Panc1 (cell line): ENCODE data around the gene SV2C.

Source experiments
- POLR2AphosphoS5 ChIP-seq: IDR thresholded peaks from 2 replicates; pipeline ENCODE4 v1.6.1; 2012; ENCODE audit warnings: mild to moderate bottlenecking, low read depth, low read length, moderate library complexity
- SIN3A ChIP-seq: IDR thresholded peaks from 2 replicates; pipeline ENCODE4 v1.6.1; 2012; ENCODE audit warnings: low read depth, mild to moderate bottlenecking, low read length, moderate library complexity, borderline replicate concordance; ENCODE audit not compliant: insufficient read depth
- TCF7L2 ChIP-seq: IDR thresholded peaks from 2 replicates; pipeline ENCODE4 v1.6.1; 2011; ENCODE audit warnings: mild to moderate bottlenecking, low read depth, low read length, inconsistent platforms
- TF ChIP-seq, protein P1 (sequence below): fragments of 450-650 bp; IDR thresholded peaks from 2 replicates; pipeline ENCODE4 v1.5.1; 2017; ENCODE audit warnings: mild to moderate bottlenecking
- TF ChIP-seq, protein P2 (sequence below), 2 experiments: IDR thresholded peaks; 2 replicates each; pipeline ENCODE4 v1.6.1; 2011 to 2012; ENCODE audit warnings: low read depth in 2 of 2, control low read depth in 1 of 2, low read length in 1 of 2, mild to moderate bottlenecking in 1 of 2, moderate library complexity in 1 of 2; ENCODE audit not compliant: insufficient read depth in 1 of 2

DNA sequence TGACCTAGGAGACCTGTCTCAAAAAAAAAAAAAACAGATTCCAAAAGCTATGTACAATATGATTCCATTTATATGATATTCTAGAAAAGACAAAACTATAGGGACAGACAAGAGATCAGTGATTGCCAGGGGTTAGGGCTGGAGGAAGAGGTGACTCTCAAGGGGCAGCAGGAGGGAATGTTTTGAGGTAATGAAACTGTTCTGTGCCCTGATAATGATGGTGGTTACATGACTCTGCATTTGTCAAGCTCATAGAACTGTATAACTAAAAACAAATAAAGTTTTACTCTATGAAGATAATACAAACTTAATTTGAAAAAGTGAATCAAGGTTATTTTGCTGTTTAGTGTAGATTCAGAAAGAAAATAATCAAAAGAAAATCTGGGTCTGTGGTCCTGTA lies 194.6 kb downstream of the SV2C start:
- TF ChIP-seq, protein P1, sequence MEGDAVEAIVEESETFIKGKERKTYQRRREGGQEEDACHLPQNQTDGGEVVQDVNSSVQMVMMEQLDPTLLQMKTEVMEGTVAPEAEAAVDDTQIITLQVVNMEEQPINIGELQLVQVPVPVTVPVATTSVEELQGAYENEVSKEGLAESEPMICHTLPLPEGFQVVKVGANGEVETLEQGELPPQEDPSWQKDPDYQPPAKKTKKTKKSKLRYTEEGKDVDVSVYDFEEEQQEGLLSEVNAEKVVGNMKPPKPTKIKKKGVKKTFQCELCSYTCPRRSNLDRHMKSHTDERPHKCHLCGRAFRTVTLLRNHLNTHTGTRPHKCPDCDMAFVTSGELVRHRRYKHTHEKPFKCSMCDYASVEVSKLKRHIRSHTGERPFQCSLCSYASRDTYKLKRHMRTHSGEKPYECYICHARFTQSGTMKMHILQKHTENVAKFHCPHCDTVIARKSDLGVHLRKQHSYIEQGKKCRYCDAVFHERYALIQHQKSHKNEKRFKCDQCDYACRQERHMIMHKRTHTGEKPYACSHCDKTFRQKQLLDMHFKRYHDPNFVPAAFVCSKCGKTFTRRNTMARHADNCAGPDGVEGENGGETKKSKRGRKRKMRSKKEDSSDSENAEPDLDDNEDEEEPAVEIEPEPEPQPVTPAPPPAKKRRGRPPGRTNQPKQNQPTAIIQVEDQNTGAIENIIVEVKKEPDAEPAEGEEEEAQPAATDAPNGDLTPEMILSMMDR = no peak
- no peak for TF ChIP-seq POLR2AphosphoS5
- TF ChIP-seq TCF7L2 = no peak
- TF ChIP-seq, protein P2, sequence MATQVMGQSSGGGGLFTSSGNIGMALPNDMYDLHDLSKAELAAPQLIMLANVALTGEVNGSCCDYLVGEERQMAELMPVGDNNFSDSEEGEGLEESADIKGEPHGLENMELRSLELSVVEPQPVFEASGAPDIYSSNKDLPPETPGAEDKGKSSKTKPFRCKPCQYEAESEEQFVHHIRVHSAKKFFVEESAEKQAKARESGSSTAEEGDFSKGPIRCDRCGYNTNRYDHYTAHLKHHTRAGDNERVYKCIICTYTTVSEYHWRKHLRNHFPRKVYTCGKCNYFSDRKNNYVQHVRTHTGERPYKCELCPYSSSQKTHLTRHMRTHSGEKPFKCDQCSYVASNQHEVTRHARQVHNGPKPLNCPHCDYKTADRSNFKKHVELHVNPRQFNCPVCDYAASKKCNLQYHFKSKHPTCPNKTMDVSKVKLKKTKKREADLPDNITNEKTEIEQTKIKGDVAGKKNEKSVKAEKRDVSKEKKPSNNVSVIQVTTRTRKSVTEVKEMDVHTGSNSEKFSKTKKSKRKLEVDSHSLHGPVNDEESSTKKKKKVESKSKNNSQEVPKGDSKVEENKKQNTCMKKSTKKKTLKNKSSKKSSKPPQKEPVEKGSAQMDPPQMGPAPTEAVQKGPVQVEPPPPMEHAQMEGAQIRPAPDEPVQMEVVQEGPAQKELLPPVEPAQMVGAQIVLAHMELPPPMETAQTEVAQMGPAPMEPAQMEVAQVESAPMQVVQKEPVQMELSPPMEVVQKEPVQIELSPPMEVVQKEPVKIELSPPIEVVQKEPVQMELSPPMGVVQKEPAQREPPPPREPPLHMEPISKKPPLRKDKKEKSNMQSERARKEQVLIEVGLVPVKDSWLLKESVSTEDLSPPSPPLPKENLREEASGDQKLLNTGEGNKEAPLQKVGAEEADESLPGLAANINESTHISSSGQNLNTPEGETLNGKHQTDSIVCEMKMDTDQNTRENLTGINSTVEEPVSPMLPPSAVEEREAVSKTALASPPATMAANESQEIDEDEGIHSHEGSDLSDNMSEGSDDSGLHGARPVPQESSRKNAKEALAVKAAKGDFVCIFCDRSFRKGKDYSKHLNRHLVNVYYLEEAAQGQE (IDR thresholded peaks at IDR 0.05; ENCODE audit: insufficient read depth in 1 of 2, low read depth in 2 of 2, low read length in 1 of 2) = no peak
- TF ChIP-seq SIN3A = no peak
